Peyer's patch (tissue), 4 donors: Measurements from ENCODE around the gene CHD9. TPM values are rescaled to one million over a fixed set of nuclear protein-coding genes. Genes with fewer than 3 reads are reported as not detected.
A peak's percentile ranks its signal among the peaks of the same experiment; 100 is the strongest.

Source experiments
- DNase-seq, 3 donors: peaks; one replicate each; pipeline ENCODE4 v3.0.0-alpha.2; 2017 to 2019
- H3K27ac ChIP-seq, 4 donors: fragments of 200-600 bp; sonication (generic); one replicate each; pipeline ENCODE4 v1.5.1; 2016 to 2019
- H3K27me3 ChIP-seq, 2 donors: fragments of 200-600 bp; sonication (generic); one replicate each; pipeline ENCODE4 v1.5.1; 2019
- H3K36me3 ChIP-seq, 3 donors: fragments of 200-600 bp; sonication (generic); one replicate each; pipeline ENCODE4 v1.5.1; 2016 to 2019
- H3K4me1 ChIP-seq, 4 donors: fragments of 200-600 bp; sonication (generic); one replicate each; pipeline ENCODE4 v1.5.1; 2016 to 2019
- H3K4me3 ChIP-seq, 4 donors: fragments of 200-600 bp; sonication (generic); 1 replicate in 3 of 4; 2 replicates in 1 of 4; pipeline ENCODE4 v1.5.1; 2016 to 2019; ENCODE audit warnings: mild to moderate bottlenecking in 1 of 4
- H3K9me3 ChIP-seq, 4 donors: fragments of 200-600 bp; sonication (generic); one replicate each; pipeline ENCODE4 v1.5.1; 2016 to 2019; ENCODE audit warnings: mild to moderate bottlenecking in 1 of 4
- POLR2A ChIP-seq, 2 donors: fragments of 450-650 bp; IDR thresholded peaks; one replicate each; pipeline ENCODE4 v1.5.1; 2017; ENCODE audit warnings: antibody characterized with exemption in 2 of 2, mild to moderate bottlenecking in 2 of 2, moderate library complexity in 2 of 2
- total RNA-seq, 4 donors: library from RNA; depleted of rRNA; stranded (reverse); fragments of >200 nt; gene quantifications; one replicate each; pipeline ENCODE4 v1.1.0, GENCODE V29; 2016
- TF ChIP-seq, protein P1 (sequence below), 6 experiments: fragments of 450-650 bp in 4 of 6; fragments of 200-600 bp in 2 of 6; sonication (generic) in 1 of 6; IDR thresholded peaks; one replicate each; pipeline ENCODE4 v1.5.1; 2017 to 2019; ENCODE audit warnings: antibody characterized with exemption in 6 of 6, mild to moderate bottlenecking in 3 of 6, moderate library complexity in 1 of 6

CHD9 gene
- 100 to 1,000 TPM in 1 of 4 donors, 10 to 100 TPM in 3; 48.4 to 187 (median 79.3) TPM for total RNA-seq

GRCh38 chr16:53054670-53055485 lies at the start of gene CHD9:
Gene CHD9, plus strand, starts transcription at chr16:53054991. Its CDS starts 101,099 bp downstream, at chr16:53156090.
- TF ChIP-seq POLR2A (IDR thresholded peaks at IDR 0.05) = peak; percentile 45 to 48
- TF ChIP-seq, protein P1, sequence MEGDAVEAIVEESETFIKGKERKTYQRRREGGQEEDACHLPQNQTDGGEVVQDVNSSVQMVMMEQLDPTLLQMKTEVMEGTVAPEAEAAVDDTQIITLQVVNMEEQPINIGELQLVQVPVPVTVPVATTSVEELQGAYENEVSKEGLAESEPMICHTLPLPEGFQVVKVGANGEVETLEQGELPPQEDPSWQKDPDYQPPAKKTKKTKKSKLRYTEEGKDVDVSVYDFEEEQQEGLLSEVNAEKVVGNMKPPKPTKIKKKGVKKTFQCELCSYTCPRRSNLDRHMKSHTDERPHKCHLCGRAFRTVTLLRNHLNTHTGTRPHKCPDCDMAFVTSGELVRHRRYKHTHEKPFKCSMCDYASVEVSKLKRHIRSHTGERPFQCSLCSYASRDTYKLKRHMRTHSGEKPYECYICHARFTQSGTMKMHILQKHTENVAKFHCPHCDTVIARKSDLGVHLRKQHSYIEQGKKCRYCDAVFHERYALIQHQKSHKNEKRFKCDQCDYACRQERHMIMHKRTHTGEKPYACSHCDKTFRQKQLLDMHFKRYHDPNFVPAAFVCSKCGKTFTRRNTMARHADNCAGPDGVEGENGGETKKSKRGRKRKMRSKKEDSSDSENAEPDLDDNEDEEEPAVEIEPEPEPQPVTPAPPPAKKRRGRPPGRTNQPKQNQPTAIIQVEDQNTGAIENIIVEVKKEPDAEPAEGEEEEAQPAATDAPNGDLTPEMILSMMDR (IDR thresholded peaks at IDR 0.05) = peak; percentile 97 to 100 (median 100)
- Histone ChIP-seq H3K36me3 (no peaks in the 10 kb centered on the region), H3K4me1 (peaks cover 0 to 32% (median 3%) of the 10 kb centered on the region in 4 donors), H3K27ac (peak within 1 kb of the TSS; percentile 78 to 89 (median 85)), H3K27me3 (no peaks in the 10 kb centered on the region), H3K4me3 (peak within 1 kb of the TSS; percentile 56 to 73 (median 65)), H3K9me3 (no peaks in the 10 kb centered on the region)
- peak; percentile 80 to 92 (median 91) for DNase-seq

- Histone ChIP-seq H3K27me3 (no peaks in the 10 kb centered on the region), H3K4me1 (no peaks in the 10 kb centered on the region), H3K36me3 (no peaks in the 10 kb centered on the region), H3K9me3 (no peaks in the 10 kb centered on the region), H3K27ac (no peak overlapping the region), H3K4me3 (no peak overlapping the region)
- DNase-seq = no peak
- TF ChIP-seq, protein P1 (IDR thresholded peaks at IDR 0.05) = no peak
- TF ChIP-seq POLR2A (IDR thresholded peaks at IDR 0.05) = no peak
Measured at GRCh38 chr16:53007095-53007494, 47.7 kb upstream of the CHD9 start.

DNA sequence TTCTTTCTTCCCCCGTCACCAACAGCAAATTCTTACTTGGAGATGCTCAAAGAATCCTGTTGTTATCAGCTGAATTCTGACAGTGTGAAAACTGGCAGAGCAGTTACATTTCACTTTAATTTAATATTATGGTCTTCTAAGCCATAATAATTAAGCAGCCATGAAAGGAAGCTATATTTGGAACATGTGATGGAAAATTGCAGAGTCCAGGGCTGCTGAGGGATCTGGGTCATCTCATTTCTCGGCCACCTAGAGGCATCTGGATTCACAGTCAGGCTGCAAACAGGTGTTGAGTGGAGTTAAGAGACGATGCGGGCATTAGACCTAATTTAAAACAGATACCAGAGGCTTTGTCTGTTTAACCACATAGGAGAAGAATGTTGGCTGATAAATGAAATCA lies 40.5 kb upstream of the CHD9 start:
- DNase-seq = no peak
- Histone ChIP-seq H3K36me3 (no peaks in the 10 kb centered on the region), H3K4me1 (no peaks in the 10 kb centered on the region), H3K9me3 (no peaks in the 10 kb centered on the region), H3K27ac (no peak overlapping the region), H3K27me3 (no peaks in the 10 kb centered on the region), H3K4me3 (no peak overlapping the region)
- TF ChIP-seq, protein P1 (IDR thresholded peaks at IDR 0.05) = no peak
- TF ChIP-seq POLR2A (IDR thresholded peaks at IDR 0.05) = no peak

GRCh38 chr16:53018834-53019416 lies 35.9 kb upstream of the CHD9 start:
- Histone ChIP-seq H3K27me3 (no peaks in the 10 kb centered on the region), H3K27ac (no peak overlapping the region), H3K4me1 (no peaks in the 10 kb centered on the region), H3K4me3 (no peak overlapping the region), H3K36me3 (no peaks in the 10 kb centered on the region), H3K9me3 (no peaks in the 10 kb centered on the region)
- TF ChIP-seq, protein P1 (IDR thresholded peaks at IDR 0.05) = no peak
- no peak for TF ChIP-seq POLR2A (IDR thresholded peaks at IDR 0.05)
- no peak for DNase-seq

GRCh38 chr16:53022374-53022773 lies 32.4 kb upstream of the CHD9 start:
- no peaks in the 10 kb centered on the region for H3K36me3 ChIP-seq
- no peak overlapping the region for H3K4me3 ChIP-seq
- H3K27ac ChIP-seq = no peak overlapping the region
- H3K27me3 ChIP-seq = no peaks in the 10 kb centered on the region
- TF ChIP-seq, protein P1 (IDR thresholded peaks at IDR 0.05) = peak in 4 of 6 experiments; percentile 19 to 69 (median 64)
- TF ChIP-seq POLR2A (IDR thresholded peaks at IDR 0.05) = no peak
- no peak for DNase-seq
- H3K9me3 ChIP-seq = no peaks in the 10 kb centered on the region
- H3K4me1 ChIP-seq = no peaks in the 10 kb centered on the region
